ENCODE results near the gene KLF12. TPM values are rescaled to one million over a fixed set of nuclear protein-coding genes. Genes with fewer than 3 reads are reported as not detected.

KLF12 gene
- 1 to 10 TPM; 2.8 to 9.7 TPM for total RNA-seq

GRCh38 chr13:74134221-74134776 is at the start of gene KLF12:
Gene KLF12, minus strand, starts transcription at chr13:74134404.
- intact Hi-C loops (cut with DNase I) = loop anchor here (5.0 to 10.0 kb wide), 4 partner anchors 72 to 367 kb away; no protein-coding TSS in a partner anchor
- no peaks in the 10 kb centered on the region for H3K27me3 ChIP-seq (replicated peaks; ENCODE audit: insufficient read depth)
- no peaks in the 10 kb centered on the region for H3K36me3 ChIP-seq
- H3K4me1 ChIP-seq (replicated peaks) = no peaks in the 10 kb centered on the region
- H3K27ac ChIP-seq = peak within 1 kb of the TSS; percentile 85 to 86
- peak; percentile 72 for DNase-seq (ENCODE audit: low spot score)
- H3K4me3 ChIP-seq = peak within 1 kb of the TSS; percentile 77 to 88
- TF ChIP-seq POLR2A (IDR thresholded peaks at IDR 0.05) (no peak), POLR2AphosphoS5 (IDR thresholded peaks at IDR 0.05) (no peak)
- TF ChIP-seq, protein P1, sequence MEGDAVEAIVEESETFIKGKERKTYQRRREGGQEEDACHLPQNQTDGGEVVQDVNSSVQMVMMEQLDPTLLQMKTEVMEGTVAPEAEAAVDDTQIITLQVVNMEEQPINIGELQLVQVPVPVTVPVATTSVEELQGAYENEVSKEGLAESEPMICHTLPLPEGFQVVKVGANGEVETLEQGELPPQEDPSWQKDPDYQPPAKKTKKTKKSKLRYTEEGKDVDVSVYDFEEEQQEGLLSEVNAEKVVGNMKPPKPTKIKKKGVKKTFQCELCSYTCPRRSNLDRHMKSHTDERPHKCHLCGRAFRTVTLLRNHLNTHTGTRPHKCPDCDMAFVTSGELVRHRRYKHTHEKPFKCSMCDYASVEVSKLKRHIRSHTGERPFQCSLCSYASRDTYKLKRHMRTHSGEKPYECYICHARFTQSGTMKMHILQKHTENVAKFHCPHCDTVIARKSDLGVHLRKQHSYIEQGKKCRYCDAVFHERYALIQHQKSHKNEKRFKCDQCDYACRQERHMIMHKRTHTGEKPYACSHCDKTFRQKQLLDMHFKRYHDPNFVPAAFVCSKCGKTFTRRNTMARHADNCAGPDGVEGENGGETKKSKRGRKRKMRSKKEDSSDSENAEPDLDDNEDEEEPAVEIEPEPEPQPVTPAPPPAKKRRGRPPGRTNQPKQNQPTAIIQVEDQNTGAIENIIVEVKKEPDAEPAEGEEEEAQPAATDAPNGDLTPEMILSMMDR (IDR thresholded peaks at IDR 0.05) = no peak
- no peaks in the 10 kb centered on the region for H3K9me3 ChIP-seq
- WGBS = 2% methylated on average over 30 of the region's 54 CpGs

DNA sequence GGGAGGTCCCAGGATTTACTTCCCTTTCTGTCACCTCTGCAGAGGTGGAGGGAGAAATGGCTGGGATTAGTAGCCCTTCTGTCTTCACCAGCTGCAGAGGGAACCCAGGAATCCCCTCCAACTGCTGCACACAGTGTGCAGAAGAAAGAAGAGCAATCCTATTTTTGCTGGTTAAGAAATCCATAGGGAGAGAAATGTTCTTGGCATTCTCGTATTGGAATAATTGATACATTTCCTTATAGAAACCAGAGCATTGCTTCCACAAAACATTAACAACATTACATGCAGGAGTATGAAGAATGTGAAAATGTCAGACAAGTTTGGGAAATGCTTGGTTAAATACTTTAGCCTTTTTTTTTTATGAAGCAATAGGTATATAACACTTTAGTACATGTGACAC is 48.3 kb upstream of the KLF12 start:
- no peaks in the 10 kb centered on the region for H3K36me3 ChIP-seq
- no peaks in the 10 kb centered on the region for H3K4me1 ChIP-seq (replicated peaks)
- H3K27me3 ChIP-seq (replicated peaks; ENCODE audit: insufficient read depth) = no peaks in the 10 kb centered on the region
- no peak overlapping the region for H3K4me3 ChIP-seq
- no peak overlapping the region for H3K27ac ChIP-seq
- intact Hi-C loops (cut with DNase I) = no loop called here
- TF ChIP-seq POLR2A (IDR thresholded peaks at IDR 0.05) = no peak
- no peak for TF ChIP-seq POLR2AphosphoS5 (IDR thresholded peaks at IDR 0.05)
- TF ChIP-seq, protein P1 (IDR thresholded peaks at IDR 0.05) = no peak
- 94% methylated on average over 1 of the region's 1 CpG for WGBS
- no peaks in the 10 kb centered on the region for H3K9me3 ChIP-seq
- no peak for DNase-seq (ENCODE audit: low spot score)

DNA sequence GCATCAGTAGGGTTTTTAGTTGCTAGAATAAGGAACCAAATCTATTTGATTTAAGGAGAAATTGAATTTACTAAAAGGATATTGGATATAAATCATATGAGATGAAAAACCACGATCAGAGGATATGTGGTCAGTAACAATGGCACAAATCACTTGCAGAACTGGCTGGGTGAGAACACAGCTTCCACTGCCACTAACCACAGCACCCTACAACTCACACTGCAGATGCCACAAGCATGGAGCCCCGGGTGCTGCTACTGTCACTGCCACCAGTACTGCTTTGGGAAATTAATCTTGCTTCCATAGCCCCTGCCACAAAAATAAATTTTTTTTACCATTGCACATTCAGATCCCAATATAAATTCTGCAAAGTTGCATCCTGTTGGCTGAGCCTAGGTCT is 40.6 kb upstream of the KLF12 start:
- H3K27ac ChIP-seq = no peak overlapping the region
- intact Hi-C loops (cut with DNase I) = no loop called here
- H3K36me3 ChIP-seq = no peaks in the 10 kb centered on the region
- 63% methylated on average over 2 of the region's 2 CpGs for WGBS
- no peaks in the 10 kb centered on the region for H3K4me1 ChIP-seq (replicated peaks)
- no peak overlapping the region for H3K4me3 ChIP-seq
- H3K27me3 ChIP-seq (replicated peaks; ENCODE audit: insufficient read depth) = no peaks in the 10 kb centered on the region
- H3K9me3 ChIP-seq = no peaks in the 10 kb centered on the region
- no peak for DNase-seq (ENCODE audit: low spot score)
- TF ChIP-seq, protein P1 (IDR thresholded peaks at IDR 0.05) = no peak
- TF ChIP-seq POLR2AphosphoS5 (IDR thresholded peaks at IDR 0.05) = no peak
- no peak for TF ChIP-seq POLR2A (IDR thresholded peaks at IDR 0.05)

DNA sequence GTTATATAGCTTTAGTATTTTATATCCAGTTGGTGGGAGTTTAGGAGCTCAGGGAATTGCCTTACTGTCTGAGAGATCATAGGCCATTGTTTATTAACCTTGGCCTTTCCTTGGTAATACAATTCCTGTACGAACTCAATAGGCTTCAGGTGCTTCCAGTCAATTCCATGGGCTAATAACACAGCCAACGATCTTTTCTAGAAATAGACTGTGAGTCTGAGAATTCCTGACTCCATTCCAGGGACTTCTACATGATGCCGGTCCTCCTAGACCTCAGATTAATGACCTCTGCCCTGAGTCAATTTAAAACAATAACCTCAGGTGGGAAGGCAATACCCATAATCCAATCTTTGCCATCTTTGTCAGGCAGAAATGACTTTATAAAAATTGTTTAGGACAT is 39.6 kb upstream of the KLF12 start:
- Histone ChIP-seq H3K4me3 (no peak overlapping the region), H3K36me3 (no peaks in the 10 kb centered on the region), H3K9me3 (no peaks in the 10 kb centered on the region), H3K4me1 (replicated peaks) (no peaks in the 10 kb centered on the region), H3K27me3 (replicated peaks; ENCODE audit: insufficient read depth) (no peaks in the 10 kb centered on the region), H3K27ac (no peak overlapping the region)
- 93% methylated on average over 3 of the region's 3 CpGs for WGBS
- TF ChIP-seq, protein P1 (IDR thresholded peaks at IDR 0.05) = no peak
- TF ChIP-seq POLR2AphosphoS5 (IDR thresholded peaks at IDR 0.05) (no peak), POLR2A (IDR thresholded peaks at IDR 0.05) (no peak)
- intact Hi-C loops (cut with DNase I) = no loop called here
- no peak for DNase-seq (ENCODE audit: low spot score)

DNA sequence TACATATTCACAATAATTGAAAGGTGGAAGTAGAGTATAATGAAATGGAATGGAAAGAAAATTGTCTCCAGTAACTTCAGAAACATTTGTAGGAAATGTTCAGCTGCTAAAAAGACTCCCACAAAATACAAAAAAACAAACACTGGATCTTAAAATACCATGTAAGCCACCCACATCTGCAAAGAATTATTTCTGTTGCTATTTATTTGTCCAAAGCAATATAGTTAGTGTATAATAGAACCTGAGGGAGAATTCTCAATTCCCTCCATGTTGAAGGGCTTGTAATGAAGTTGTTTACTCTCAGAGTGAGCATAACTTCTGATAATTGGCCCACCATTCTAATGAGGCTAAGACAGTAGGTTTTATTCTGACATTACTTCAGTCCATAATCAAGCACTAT is 37.4 kb upstream of the KLF12 start:
- H3K36me3 ChIP-seq = no peaks in the 10 kb centered on the region
- no peaks in the 10 kb centered on the region for H3K9me3 ChIP-seq
- no peaks in the 10 kb centered on the region for H3K27me3 ChIP-seq (replicated peaks; ENCODE audit: insufficient read depth)
- intact Hi-C loops (cut with DNase I) = no loop called here
- H3K4me3 ChIP-seq = no peak overlapping the region
- no peak for DNase-seq (ENCODE audit: low spot score)
- H3K4me1 ChIP-seq (replicated peaks) = no peaks in the 10 kb centered on the region
- H3K27ac ChIP-seq = no peak overlapping the region
- TF ChIP-seq POLR2A (IDR thresholded peaks at IDR 0.05) = no peak
- TF ChIP-seq, protein P1 (IDR thresholded peaks at IDR 0.05) = no peak
- no peak for TF ChIP-seq POLR2AphosphoS5 (IDR thresholded peaks at IDR 0.05)
